Endothelial cell of umbilical vein (primary cell): ENCODE results near the gene DCX. TPM values are rescaled to one million over a fixed set of nuclear protein-coding genes. Genes with fewer than 3 reads are reported as not detected.

Experiments
- BruUV-seq: library from RNA; stranded (reverse); fragments of 400-500 nt; replicated peaks from 2 replicates; lab custom pipeline; 2021; lab: Mats Ljungman, UMichigan
- CTCF ChIA-PET: fragments of 300-600, 350-600 bp; sonication (Branson Sonifier 250); formaldehyde crosslinking; loops from one replicate; lab custom pipeline; 2021; ENCODE audit warnings: antibody characterized with exemption, inconsistent platforms; lab: Charles Lee
- POLR2A ChIA-PET: fragments of 300-600, 350-600 bp; sonication (Branson Sonifier 250); formaldehyde crosslinking; loops from one replicate; lab custom pipeline; 2021; ENCODE audit warnings: antibody characterized with exemption, inconsistent platforms; lab: Charles Lee
- DNase-seq: peaks from one replicate; pipeline ENCODE4 v3.0.0-alpha.2; 2011; ENCODE audit warnings: low read depth, low spot score
- FAIRE-seq: peaks from 2 replicates; lab custom pipeline; 2011; peaks lifted over from hg19 to GRCh38; lab: Jason Lieb, UNC
- H2AFZ ChIP-seq: 2 replicates; pipeline ENCODE4 v1.6.0; 2012; ENCODE audit warnings: low read depth, low read length, control low read depth, inconsistent platforms
- H3K27ac ChIP-seq: 2 replicates; pipeline ENCODE4 v1.5.1; 2011; ENCODE audit warnings: low read depth, mild to moderate bottlenecking, control low read depth, low read length, moderate library complexity; ENCODE audit not compliant: insufficient read depth
- H3K27me3 ChIP-seq, 2 experiments: 2 replicates each; pipeline versions ENCODE4 v1.6.0 to v1.6.1; 2011; ENCODE audit warnings: low read length in 2 of 2, mixed read lengths in 1 of 2; ENCODE audit not compliant: control insufficient read depth in 2 of 2, insufficient read depth in 2 of 2
- H3K36me3 ChIP-seq, 2 experiments: 2 replicates in 1 of 2; 3 replicates in 1 of 2; pipeline ENCODE4 v1.5.1; 2011; ENCODE audit warnings: low read length in 2 of 2, mild to moderate bottlenecking in 1 of 2, moderate library complexity in 1 of 2; ENCODE audit not compliant: control insufficient read depth in 2 of 2, insufficient read depth in 2 of 2; ENCODE audit errors: extremely low read depth in 1 of 2
- H3K4me1 ChIP-seq: 3 replicates; pipeline ENCODE4 v1.5.1; 2011; ENCODE audit warnings: mild to moderate bottlenecking, low read length; ENCODE audit not compliant: control insufficient read depth, insufficient read depth; ENCODE audit errors: extremely low read depth
- H3K4me2 ChIP-seq: 2 replicates; pipeline ENCODE4 v1.6.1; 2011; ENCODE audit warnings: low read length, control low read depth, mixed read lengths; ENCODE audit not compliant: insufficient read depth
- H3K4me3 ChIP-seq, 3 experiments: fragments of 200-600 bp in 1 of 3; sonication (generic), shearing (Covaris generic) in 1 of 3; replicated peaks in 1 of 3; 2 replicates each; pipeline ENCODE4 v1.5.1; 2011 to 2016; ENCODE audit warnings: control low read depth in 3 of 3, low read length in 3 of 3, mild to moderate bottlenecking in 2 of 3, inconsistent platforms in 1 of 3, low read depth in 1 of 3, moderate library complexity in 1 of 3; ENCODE audit not compliant: insufficient read depth in 1 of 3
- H3K79me2 ChIP-seq: 2 replicates; pipeline ENCODE4 v1.6.0; 2012; ENCODE audit warnings: low read length, inconsistent platforms; ENCODE audit not compliant: control insufficient read depth, insufficient read depth
- H3K9ac ChIP-seq: replicated peaks from 2 replicates; pipeline ENCODE3; 2011; ENCODE audit warnings: low read length, control low read depth; ENCODE audit not compliant: insufficient read depth; ENCODE audit errors: extremely low read depth
- H3K9me1 ChIP-seq: replicated peaks from 3 replicates; pipeline ENCODE4 v1.6.0; 2011; ENCODE audit warnings: mild to moderate bottlenecking, low read length; ENCODE audit not compliant: control insufficient read depth, insufficient read depth; ENCODE audit errors: extremely low read depth
- H3K9me3 ChIP-seq: replicated peaks from 2 replicates; pipeline ENCODE4 v1.5.1; 2012; ENCODE audit warnings: low read length, inconsistent platforms; ENCODE audit not compliant: control insufficient read depth, insufficient read depth
- H4K20me1 ChIP-seq: replicated peaks from 2 replicates; pipeline ENCODE3; 2011; ENCODE audit warnings: mild to moderate bottlenecking, low read length; ENCODE audit not compliant: control insufficient read depth, insufficient read depth; ENCODE audit errors: extremely low read depth
- CTCF ChIP-seq, 2 donors: IDR thresholded peaks; 1 replicate in 1 of 2; 2 replicates in 1 of 2; pipeline ENCODE4 v1.5.1; 2011; ENCODE audit warnings: low read length in 2 of 2, mild to moderate bottlenecking in 2 of 2, moderate library complexity in 2 of 2, control low read depth in 1 of 2, inconsistent platforms in 1 of 2, low read depth in 1 of 2; ENCODE audit not compliant: insufficient read depth in 1 of 2; ENCODE audit errors: extremely low read depth in 1 of 2
- EZH2 ChIP-seq: IDR thresholded peaks from 2 replicates; pipeline ENCODE4 v1.6.1; 2012; ENCODE audit warnings: borderline replicate concordance, low read depth, mild to moderate bottlenecking, moderate library complexity, low read length, inconsistent platforms; ENCODE audit not compliant: severe bottlenecking
- FOS ChIP-seq: IDR thresholded peaks from 2 replicates; pipeline ENCODE4 v1.6.1; 2011; ENCODE audit warnings: mild to moderate bottlenecking, low read length, moderate library complexity, borderline replicate concordance; ENCODE audit not compliant: insufficient read depth
- GATA2 ChIP-seq: IDR thresholded peaks from 2 replicates; pipeline ENCODE4 v1.7.0; 2011; ENCODE audit warnings: low read depth, mild to moderate bottlenecking, moderate library complexity, mixed read lengths, low read length; ENCODE audit not compliant: insufficient read length, insufficient read depth
- JUN ChIP-seq: IDR thresholded peaks from 2 replicates; pipeline ENCODE4 v1.6.1; 2011; ENCODE audit warnings: borderline replicate concordance, low read depth; ENCODE audit not compliant: insufficient read length, insufficient read depth
- MYC ChIP-seq: IDR thresholded peaks from one replicate; pipeline ENCODE4 v1.6.1; 2011; ENCODE audit warnings: mild to moderate bottlenecking, low read depth, low read length
- POLR2A ChIP-seq: IDR thresholded peaks from 2 replicates; pipeline ENCODE4 v1.6.1; 2012; ENCODE audit warnings: low read depth, mild to moderate bottlenecking, control low read depth, low read length
- POLR2AphosphoS5 ChIP-seq: IDR thresholded peaks from 2 replicates; pipeline ENCODE4 v1.6.1; 2012; ENCODE audit warnings: low read depth, mild to moderate bottlenecking, control low read depth, low read length, moderate library complexity; ENCODE audit not compliant: insufficient read depth
- dilution Hi-C: fragments of 300-500 bp; cut with MboI; formaldehyde crosslinking; loops from one replicate; pipeline ENCODE4 v1.15.0; 2019; ENCODE audit warnings: low sequenced_read_pairs; ENCODE audit not compliant: extremely low pct_ligation_motif_present
- intact Hi-C: fragments of 100-400 bp; cut with micrococcal nuclease; formaldehyde crosslinking; loops from one replicate; pipeline ENCODE4 v1.10.0; 2022
- polyA plus RNA-seq, 4 experiments: library from polyadenylated mRNA; depleted of rRNA in 3 of 4; stranded (reverse) in 3 of 4; unstranded in 1 of 4; fragments of >200 nt; gene quantifications; 2 replicates each; pipeline versions ENCODE4 v1.2.1 to v1.2.3, GENCODE V29; 2011 to 2012; ENCODE audit warnings: missing spikeins in 1 of 4
- total RNA-seq: library from RNA; stranded (reverse); gene quantifications from 2 replicates; pipeline ENCODE4 v1.2.3, GENCODE V29; 2021
- TF ChIP-seq, protein P1 (sequence below): IDR thresholded peaks from 2 replicates; pipeline ENCODE4 v1.6.1; 2011; ENCODE audit not compliant: insufficient read depth, insufficient read length

The DCX gene
- total and polyA plus RNA-seq, 2 donors (not counting 3 experiments of a cell fraction or from before 2014, with no cell fraction given), result not detected

GRCh38 chrX:111365770-111366325, 46.1 kb downstream of the DCX start:
- Histone ChIP-seq H3K36me3 (no peaks in the 10 kb centered on the region), H3K4me1 (no peaks in the 10 kb centered on the region), H3K4me3 (no peak overlapping the region), H3K9ac (no peak overlapping the region), H2AFZ (no peak overlapping the region), H3K27ac (no peak overlapping the region), H3K9me1 (no peaks in the 10 kb centered on the region), H3K4me2 (no peak overlapping the region), H4K20me1 (no peaks in the 10 kb centered on the region), H3K9me3 (no peaks in the 10 kb centered on the region), H3K27me3 (no peaks in the 10 kb centered on the region), H3K79me2 (no peaks in the 10 kb centered on the region)
- no peak for DNase-seq
- intact Hi-C loops (no loop called here), dilution Hi-C loops (no loop called here)
- BruUV-seq, result no TSS peak
- ChIA-PET CTCF (no interaction called here), POLR2A (no interaction called here)
- no peak for FAIRE-seq
- TF ChIP-seq FOS (no peak), POLR2A (no peak), POLR2AphosphoS5 (no peak), JUN (no peak)
- TF ChIP-seq, protein P1, sequence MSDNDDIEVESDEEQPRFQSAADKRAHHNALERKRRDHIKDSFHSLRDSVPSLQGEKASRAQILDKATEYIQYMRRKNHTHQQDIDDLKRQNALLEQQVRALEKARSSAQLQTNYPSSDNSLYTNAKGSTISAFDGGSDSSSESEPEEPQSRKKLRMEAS, result no peak

GRCh38 chrX:111363741-111364140, 48.3 kb downstream of the DCX start:
- dilution Hi-C loops (no loop called here), intact Hi-C loops (no loop called here)
- H3K9me3 ChIP-seq, result no peaks in the 10 kb centered on the region
- no peak for TF ChIP-seq MYC
- TF ChIP-seq CTCF (IDR thresholded peaks at IDR 0.05; ENCODE audit: extremely low read depth in 1 of 2, insufficient read depth in 1 of 2, low read depth in 1 of 2, low read length in 2 of 2), result no peak
- TF ChIP-seq POLR2A, result no peak
- no peak for TF ChIP-seq JUN
- TF ChIP-seq GATA2, result no peak
- TF ChIP-seq, protein P1, result no peak
- no peak for TF ChIP-seq EZH2
- TF ChIP-seq FOS, result no peak
- no peak for TF ChIP-seq POLR2AphosphoS5
- no peak overlapping the region for H3K27ac ChIP-seq
- H3K9me1 ChIP-seq, result no peaks in the 10 kb centered on the region
- no peaks in the 10 kb centered on the region for H3K4me1 ChIP-seq
- H3K4me3 ChIP-seq, result no peak overlapping the region
- POLR2A ChIA-PET, result no interaction called here
- CTCF ChIA-PET, result no interaction called here
- BruUV-seq, result no TSS peak
- no peaks in the 10 kb centered on the region for H3K27me3 ChIP-seq
- FAIRE-seq (no peak), DNase-seq (no peak)
- no peaks in the 10 kb centered on the region for H3K79me2 ChIP-seq
- H3K36me3 ChIP-seq, result no peaks in the 10 kb centered on the region
- H3K9ac ChIP-seq, result no peak overlapping the region
- no peak overlapping the region for H2AFZ ChIP-seq
- no peak overlapping the region for H3K4me2 ChIP-seq
- H4K20me1 ChIP-seq, result no peaks in the 10 kb centered on the region
